ENCODE results near the gene SLC39A11.
"Not testable (repeated sequence)": the region's sequence is repeated elsewhere in the genome, so short reads cannot be mapped to it uniquely, and the experiment has no call there.

SLC39A11 gene

DNA sequence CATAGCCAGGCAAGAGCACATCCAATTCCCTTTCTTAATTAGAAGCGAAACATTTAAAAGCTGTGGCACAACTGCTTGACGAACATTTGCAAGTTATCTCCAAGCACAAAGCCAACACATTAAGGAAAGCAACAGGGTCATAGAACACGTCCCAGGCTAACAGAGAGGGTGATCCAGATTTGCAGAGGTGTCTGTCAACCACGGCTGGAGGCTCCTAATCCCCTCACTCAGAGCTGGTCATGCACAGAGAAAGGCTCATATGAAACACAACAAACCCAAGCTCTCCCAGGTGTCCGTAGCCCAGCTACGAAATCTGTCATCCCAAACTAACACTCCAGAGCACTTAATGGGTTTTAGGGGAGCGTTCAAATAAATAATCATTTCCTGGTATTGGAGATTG, 276.1 kb downstream of the SLC39A11 start:
- no peak for DNase-seq

DNA sequence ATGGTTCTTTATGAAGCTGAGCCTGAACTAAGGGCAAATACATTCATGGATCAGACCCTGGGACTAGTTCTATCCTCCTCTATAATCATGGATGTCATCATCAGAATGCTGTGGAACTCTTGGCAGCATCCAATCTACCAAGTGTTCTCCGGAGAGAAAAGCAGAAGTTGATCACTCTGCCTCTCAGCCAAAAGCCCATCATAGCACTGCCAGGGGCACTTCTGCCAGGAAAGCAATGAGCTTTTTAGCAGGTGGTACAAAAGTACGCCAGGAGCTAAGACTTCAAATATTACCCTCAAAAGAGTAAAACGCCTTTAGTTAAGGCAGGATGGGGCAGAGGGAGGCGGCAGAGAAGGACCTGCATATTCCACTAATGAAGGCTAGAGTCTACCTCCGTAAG, 279.0 kb downstream of the SLC39A11 start:
- no peak for DNase-seq

DNA sequence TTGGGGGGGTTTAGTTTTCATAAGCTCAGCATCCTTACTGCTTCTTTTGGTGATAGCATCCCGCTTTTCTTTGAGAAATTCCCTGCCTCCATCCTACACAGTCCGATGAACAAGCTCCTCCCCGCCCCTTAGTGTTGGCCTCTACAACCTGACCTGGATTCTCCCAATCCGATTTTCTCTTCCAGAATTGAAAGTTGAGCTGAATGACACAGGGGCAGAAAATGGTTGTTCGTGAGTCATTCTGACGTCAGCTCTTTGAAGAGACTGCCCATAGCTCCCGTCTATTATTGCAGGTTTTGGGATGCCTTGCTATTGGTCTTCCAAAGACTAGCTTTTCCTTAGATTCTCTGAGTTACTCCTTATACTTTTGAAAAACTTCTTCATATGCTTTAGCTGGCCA, 279.7 kb downstream of the SLC39A11 start:
- DNase-seq: no peak

DNA sequence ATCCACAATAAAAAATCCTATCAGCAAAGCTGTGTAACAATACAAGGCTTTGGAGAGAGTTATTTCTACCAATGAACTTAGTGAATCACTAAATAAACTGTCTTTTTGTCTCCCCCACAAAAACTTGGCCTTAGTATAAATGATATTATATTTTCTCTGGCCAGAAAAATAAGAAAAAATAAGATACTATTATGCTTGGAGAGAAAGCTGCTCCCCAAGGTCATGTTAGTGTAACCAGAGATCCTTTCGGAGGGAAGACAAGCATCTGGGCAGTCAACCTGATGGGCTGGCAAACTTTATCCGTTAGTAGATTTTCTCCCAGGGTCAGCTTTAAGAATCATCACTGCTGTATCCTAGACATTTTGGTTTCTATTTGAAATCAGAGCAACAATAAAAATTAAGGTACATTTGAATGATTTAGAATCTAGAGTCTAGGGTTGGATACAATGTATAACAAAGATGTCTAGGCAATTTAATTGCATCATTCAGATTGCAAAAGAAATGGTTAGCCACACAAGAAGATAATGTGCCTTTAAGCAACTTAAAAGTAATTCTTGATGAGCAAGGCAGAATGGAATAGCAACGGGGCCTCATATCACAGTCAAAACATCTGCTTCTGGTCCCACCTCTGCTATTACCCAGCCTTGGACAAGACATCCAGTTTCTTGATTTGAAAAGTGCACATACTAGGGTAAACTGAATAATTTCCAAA, 280.4 kb downstream of the SLC39A11 start:
- DNase-seq: no peak

DNA sequence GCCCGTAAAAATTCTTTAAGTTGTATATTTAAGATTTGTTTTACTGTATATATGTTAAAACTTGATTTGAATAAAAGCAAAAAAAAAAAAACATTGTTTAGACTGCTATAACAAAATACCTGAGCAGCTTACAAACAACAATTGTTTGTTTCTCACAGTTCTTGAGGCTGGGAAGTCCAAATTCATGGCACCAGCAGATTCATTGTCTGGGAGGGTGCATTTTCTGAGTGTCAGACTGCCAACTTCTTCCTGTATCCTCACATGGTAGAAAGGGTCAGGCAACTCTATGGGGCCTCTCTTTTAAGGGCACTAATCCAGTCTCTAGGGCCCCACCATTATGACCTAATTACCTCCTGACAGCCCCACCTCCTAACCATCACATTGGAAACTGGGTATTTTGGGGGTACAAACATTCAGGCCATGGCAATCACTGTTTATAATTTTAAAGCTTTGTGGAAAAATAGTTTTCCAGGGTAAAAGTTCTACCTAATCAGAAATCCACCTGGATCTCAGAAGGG, 281.4 kb downstream of the SLC39A11 start:
- DNase-seq: no peak

DNA sequence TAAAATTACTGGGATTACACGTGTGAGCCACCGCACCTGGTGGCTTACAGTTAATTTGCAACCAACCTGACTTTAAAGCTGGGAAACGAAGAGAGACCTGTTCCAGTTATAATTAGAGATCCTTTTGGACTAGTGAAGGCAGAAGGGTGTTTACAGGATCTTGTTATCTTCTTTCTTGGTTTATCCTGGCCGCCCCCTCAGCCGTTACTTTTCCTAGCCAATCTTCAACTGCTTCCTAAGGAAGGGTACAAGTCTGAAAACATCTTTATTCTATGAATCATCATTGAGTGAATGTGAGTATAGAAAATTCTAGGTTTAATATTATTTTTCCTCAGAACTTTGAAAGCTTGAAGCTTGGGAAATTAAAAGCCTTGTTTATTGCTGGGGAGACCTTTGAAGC, 286.5 kb downstream of the SLC39A11 start:
- no peak for DNase-seq

DNA sequence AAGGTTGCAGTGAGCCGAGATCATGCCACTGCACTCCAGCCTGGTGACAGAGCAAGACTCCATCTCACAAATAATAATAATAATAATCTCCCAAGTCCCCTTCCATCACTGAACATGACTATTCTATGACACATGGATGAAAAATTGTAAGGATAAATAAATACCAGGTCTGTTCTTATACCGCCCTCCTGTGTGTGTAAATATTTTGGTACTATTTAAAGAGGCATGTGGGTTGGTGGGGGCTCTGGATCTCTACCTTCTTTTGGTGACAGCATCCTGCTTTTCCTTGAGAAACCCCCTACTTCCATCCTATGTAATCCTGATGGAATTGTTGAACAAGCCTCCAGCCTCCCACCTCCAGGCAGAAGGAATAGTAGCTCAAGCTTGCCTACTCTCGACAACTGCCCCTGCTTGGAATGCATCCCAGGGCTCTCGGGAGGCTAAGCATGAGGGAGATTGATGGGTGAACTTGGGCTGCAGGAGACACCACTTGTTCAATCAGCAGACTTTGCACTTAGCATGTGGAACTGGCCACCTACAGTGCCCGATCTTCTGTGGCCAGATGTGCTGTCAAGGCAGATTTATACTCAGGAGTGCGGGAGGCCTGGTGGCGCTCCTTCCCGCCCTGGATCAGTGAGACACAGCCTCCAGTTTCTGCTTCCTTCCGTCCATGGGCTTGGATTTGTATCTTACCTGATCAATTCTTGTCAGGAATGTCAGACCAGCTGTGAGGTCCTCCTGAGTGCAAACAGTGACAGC, 287.4 kb downstream of the SLC39A11 start:
- no peak for DNase-seq

DNA sequence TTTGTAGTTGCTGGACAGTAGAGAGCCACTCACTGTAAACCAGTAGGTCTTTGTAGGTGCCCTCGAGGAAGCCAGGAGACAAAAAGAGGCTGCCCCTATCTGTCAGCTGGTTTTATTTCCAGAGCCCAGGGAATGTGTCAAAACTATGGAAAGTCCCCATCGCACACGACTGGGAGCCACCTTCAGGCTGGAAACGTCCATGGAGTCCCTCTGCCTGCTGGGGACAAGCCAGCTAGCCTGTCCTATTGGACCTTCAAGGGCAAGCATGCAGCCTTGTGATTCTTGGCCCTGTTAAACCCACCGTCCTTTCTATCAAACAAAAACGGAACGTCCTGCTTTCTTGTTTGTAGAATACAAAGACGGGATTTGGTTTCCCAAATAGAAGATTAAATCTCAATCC, 289.8 kb downstream of the SLC39A11 start:
- DNase-seq: no peak

DNA sequence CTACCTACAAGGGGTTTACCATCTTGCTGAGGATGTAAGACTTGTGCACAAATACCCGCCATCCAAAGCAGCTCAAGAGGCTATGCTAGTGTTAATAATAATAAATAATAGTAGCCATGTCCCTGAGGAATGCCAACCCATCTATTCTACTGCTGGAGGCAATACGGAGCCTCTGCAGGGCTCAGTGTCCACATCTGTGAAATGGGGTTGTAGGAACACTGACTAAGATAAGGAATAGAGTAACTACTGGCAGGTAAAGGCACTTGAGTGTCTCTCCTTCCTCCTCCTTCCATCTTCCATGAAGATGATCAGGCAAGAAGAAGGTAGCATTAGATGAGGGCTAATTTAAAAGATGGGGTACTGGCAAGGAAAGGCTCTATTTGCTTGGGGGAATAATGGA, 295.3 kb downstream of the SLC39A11 start:
- DNase-seq: no peak

DNA sequence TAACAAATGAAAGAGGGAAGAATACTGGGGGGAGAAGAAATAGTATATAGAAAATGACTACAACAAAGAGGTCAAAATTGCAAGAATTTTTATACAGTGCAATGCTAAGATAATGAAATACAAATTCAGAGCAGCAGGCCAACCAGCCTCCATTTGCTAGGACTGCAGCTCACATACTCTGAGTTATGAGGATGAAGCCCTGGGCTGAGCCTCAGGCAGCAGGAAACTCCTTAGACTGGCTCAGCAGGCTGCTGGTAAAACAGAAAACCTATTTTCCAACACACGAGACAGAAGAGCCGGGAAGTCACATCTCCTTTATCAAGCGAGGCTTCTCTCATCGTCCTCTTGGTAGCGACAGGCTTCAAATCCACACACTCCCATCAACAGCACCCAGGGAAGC, 296.5 kb downstream of the SLC39A11 start:
- DNase-seq: no peak

DNA sequence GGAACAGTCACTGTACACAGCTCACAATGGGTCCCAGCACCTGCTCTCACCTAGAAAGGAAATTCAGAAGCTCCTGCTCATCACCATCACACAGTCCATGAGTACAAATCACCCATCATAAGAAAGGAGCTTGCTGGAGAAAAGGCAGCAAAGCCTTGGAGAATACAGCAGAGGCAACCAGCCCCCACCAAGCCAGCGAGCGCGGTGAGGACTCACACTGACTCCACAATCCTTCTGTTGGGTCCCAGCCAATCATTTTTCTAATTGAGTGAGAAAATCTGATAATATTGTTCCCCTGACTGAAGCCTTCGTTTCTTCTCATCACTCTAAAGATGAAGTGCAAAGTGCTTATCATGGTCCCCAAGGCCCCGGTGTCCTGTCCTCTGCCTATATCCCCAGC, 298.3 kb downstream of the SLC39A11 start:
- no peak for DNase-seq

DNA sequence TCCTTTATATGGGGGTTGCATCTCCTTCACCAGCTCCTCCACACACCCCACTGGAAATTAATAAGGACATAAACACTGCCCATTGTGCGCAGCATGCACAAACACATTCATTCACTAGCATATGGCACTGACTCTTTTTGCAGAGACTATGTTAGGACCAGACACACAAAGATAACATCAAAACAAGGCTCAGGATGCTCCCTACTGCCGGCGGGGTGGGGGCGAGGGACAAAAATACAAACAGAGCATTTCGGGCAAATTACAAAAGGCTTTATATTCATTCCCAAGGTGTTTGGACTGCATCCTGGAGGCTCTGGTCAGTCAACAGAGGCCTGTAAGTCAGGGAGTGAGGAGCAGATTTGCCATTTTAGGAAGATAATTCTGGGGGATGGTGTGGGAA, 299.7 kb downstream of the SLC39A11 start:
- DNase-seq: no peak

DNA sequence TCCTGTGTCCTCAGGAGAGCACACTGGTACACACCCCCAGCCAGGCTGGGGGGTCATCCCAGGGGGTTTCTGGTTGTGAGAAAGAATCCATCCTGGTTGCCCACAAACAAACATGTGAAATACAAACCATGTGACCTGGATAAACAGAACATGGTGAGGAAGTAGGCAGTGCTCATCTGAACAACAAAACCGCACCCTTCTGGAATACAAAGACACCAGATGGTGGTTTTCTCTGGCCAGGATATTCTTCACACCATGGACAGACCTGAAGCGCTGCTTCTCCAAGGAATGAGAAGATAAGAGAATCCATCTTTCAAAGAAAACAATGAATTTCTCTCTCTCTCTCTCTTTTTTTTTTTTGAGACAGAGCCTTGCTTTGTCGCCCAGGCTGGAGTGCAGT, 302.3 kb downstream of the SLC39A11 start:
- DNase-seq: no peak

DNA sequence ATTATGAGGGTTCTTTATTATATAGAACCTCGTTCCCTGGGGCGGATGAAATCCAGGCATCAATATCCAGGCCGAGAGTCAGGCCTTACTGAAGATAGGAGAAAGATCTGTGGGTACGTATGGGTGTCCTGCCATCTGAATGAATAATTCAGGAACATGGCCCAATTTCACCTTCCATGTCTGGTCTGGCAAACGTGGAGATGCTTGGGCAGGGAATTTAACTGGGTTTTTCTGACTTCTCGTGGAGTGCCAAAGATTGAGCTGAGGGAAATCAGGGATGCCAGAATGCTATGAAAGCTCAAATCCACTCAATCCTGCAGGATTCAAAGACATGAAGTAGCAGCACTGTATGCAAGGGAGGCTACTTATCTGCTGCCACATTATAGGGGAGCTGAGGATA, 302.8 kb downstream of the SLC39A11 start:
- DNase-seq: no peak

DNA sequence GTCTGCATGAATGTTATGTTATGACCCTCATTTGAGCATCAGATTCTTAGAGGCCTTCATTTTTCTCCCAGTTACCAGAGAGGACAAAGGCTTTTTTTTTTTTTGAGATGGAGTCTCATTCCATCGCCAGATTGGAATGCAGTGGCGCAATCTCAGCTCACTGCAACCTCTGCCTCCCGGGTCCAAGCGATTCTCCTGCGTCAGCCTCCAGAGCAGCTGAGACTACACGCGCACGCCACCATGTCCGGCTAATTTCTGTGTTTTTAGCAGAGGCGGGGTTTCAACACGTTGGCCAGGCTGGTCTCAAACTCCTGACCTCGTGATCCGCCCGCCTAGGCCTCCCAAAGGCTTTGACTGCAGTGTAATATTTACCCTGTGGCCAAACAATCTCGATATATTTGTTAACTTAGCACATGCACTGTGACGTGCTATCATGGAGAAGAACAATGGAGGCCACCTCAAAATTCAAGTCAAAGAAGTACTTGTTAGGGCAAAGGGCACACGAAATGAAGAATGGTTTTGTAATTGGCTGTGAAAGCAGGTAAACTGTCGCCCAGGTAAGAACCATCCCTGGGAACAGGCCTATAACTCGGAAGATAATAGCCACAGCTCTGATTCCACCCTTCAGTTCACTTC, 303.4 kb downstream of the SLC39A11 start:
- DNase-seq: no peak

DNA sequence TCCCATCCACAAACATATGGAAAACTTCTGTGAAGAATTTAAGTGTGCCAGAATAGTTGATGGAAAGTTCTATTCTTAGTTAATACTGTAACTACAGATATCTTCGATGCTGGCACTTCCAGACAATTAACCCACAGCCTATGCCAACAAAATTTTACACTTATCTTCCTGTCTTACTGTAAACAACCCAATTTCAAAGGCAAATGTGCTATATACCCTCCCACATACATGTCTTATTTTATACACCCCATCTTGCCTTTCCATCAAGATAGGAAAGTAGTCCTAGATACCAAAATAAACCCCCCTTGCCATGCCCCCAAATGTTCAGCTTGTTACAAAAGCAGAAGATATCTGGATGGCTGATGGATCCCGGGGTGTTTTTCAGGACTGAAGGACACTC, 306.3 kb downstream of the SLC39A11 start:
- no peak for DNase-seq

DNA sequence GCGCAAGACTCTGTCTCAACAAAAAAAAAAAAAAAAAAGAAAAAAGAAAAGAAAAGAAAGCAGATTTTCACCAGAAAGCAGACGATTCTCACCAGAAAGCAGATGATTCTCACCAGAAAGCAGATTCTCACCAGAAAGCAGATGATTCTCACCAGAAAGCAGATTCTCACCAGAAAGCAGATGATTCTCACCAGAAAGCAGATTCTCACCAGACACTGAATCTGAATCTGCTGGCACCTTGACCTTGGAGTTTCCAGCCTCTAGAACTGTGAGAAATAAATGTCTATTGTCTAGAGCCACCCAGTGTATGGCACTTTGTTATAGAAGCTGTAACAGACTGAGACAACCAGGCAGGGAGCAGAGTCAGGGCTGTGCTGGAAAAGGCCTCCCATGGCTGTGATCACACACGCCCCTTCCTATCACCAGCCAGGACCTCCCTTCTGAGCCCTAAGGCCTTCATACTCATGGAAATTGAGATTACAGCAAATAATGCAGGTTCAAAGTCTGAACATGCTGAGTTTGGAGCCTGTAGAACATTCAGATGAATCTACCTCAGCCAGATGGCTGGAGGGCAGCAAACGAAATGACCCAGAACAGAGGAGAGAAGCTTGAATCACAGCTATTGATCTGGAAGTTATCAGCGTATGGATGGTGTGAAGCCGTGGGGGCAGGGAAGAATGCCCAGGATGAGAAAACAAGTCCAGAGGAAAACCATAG, 309.3 kb downstream of the SLC39A11 start:
- DNase-seq: no peak

DNA sequence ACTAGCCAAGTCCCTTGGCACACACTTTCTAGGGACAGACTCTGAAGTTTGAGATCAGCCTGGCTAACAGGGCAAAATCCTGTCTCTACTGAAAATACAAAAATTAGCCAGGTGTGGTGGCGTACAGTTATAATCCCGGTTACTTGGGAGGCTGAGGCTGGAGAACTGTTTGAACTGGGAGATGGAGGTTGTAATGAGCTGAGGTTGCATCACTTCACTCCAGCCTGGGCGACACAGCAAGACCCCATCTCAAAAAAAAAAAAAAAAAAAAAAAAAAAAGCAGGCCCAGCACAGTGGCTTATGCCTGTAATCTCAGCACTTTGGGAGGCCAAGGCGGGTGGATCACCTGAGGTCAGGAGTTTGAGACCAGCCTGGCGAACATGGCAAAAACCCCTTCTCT, 310.1 kb downstream of the SLC39A11 start:
- DNase-seq: not testable (repeated sequence)

DNA sequence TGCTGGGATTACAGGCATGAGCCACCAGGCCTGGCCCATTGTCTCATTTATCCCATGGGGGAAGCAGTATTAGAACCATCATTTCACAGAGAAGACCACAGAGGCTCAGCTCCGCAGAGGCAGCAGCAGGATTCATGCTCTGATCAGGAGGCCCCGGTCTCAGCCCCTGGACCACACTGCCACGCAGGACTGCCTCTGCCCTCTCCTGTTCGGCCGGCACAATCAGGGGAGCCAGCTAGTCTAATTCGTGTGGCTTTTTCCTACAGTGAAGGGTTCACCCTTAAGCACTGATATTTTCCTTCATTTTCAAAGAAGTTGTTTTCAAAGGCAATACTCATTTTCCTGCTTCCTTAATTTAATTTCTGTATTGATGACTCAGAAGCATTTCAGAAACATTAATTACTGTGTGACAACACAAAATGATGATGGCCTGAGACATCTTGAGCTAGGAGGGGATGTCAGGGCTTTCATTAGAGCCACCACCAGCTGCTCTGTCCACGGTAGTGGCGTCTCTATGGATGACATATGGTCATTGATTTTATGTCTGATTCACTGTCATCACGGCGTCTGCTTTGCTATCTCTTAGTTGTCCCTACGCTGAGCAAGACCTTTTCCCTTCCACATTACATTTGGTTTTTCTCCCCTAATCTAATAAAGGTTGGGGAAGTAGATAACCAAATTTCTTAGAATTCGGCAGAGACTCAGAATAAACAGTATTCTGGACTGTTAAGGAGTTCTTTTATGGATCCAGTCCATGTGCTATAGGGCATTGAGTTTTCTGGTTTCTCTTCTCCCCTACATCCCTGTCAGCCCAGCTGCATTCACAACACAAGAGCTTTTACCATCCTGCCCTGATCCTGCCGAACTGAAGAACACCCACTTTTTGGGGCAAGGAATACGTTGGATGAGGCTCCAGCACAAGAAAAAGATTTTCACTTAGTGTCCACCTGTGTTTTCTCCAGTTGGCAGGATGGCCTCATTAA, 314.0 kb downstream of the SLC39A11 start:
- no peak for DNase-seq

DNA sequence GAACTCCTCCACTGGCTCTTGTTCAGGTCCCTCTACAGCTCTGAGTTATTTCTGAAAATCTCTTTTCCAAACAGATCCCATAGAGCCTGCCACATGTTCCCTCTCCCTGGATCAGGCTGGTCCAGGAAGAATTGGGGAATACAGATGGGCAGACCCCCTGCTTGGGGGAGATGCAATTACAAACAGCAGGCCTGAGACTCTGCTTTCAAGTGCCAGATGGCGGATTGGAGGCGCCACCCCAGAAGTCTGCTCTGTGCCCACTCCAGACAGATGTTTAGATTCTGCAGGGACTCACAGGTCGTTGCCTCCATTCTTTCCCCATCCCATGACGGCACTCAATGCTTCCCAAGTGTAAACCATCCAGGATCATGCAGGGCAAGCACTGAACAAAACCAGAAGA, 316.6 kb downstream of the SLC39A11 start:
- no peak for DNase-seq

DNA sequence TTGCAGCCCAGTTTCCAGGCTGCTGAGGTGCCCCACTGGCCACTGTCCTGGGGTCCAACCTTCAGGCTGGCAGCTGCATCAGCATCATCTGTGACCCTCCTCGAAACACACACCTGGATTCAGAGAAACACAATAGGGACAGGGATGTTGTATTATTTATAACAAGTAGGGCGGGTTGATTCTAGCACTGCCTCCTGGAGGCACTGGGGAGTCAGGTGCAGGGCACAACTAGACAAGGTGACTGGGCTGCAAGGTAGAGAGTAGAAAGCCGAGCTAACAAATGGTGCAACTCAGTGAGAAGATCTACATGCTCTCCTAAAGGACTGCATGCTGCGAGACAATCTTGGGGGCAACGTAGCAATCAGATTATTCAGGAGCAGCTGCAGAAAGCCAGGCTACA, 317.3 kb downstream of the SLC39A11 start:
- no peak for DNase-seq

DNA sequence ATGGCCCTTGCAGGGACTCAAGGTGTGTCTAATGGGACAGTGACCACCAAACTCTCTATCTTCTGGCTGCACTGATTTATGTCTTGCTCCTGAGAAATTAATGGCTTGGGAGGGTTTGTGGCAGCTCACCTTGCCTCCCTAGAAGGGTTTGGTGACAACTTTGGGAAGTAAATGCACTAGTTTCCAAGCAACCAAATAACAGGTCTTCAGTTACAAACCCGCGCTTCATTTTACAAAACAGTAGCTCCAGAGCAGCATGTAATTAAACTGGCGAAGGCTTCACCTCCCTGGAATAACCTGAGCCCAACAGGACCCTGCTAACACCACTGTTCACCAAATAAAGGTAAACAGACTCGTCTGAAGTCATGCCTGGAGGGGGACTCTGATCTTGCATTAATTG, 318.3 kb downstream of the SLC39A11 start:
- no peak for DNase-seq
